Cardiac muscle cell (in vitro differentiated cells and primary cell): ENCODE data around the gene CLDN22. TPM values are rescaled to one million over a fixed set of nuclear protein-coding genes. Genes with fewer than 3 reads are reported as not detected.

Experiments used
- DNase-seq, 2 donors: peaks; one replicate each; pipeline versions ENCODE4 v3.0.0 to v3.0.0-alpha.2; 2010 to 2017; ENCODE audit warnings: low read depth in 1 of 2, low spot score in 1 of 2
- H3K27ac ChIP-seq: fragments of 200-600 bp; sonication (generic); 2 replicates; pipeline ENCODE4 v1.5.1; 2016
- H3K27me3 ChIP-seq: fragments of 200-600 bp; sonication (generic); 2 replicates; pipeline ENCODE4 v1.6.0; 2016; ENCODE audit warnings: control low read depth
- H3K36me3 ChIP-seq: fragments of 200-600 bp; sonication (generic); 2 replicates; pipeline ENCODE4 v1.5.1; 2016; ENCODE audit warnings: control low read depth
- H3K4me1 ChIP-seq: fragments of 200-600 bp; sonication (generic); 2 replicates; pipeline ENCODE4 v1.8.1; 2017; ENCODE audit warnings: low read depth, mild to moderate bottlenecking, mixed run types
- H3K4me3 ChIP-seq: fragments of 200-600 bp; sonication (generic); 2 replicates; pipeline ENCODE4 v1.5.1; 2016; ENCODE audit warnings: mild to moderate bottlenecking
- H3K9me3 ChIP-seq: fragments of 200-600 bp; sonication (generic); 2 replicates; pipeline ENCODE4 v1.5.1; 2017; ENCODE audit warnings: low read depth, mild to moderate bottlenecking, control low read depth
- CTCF ChIP-seq: IDR thresholded peaks from 2 replicates; pipeline ENCODE4 v1.5.1; 2012; ENCODE audit warnings: low read depth, mild to moderate bottlenecking, low read length
- polyA plus RNA-seq: library from polyadenylated mRNA; unstranded; fragments of >200 nt; fragmentation: Nextera tagmentation; extraction: Ambion mirVana; gene quantifications from 2 replicates; pipeline ENCODE4 v1.2.1, GENCODE V29; 2016
- total RNA-seq: library from RNA; depleted of rRNA; stranded (reverse); fragments of >200 nt; gene quantifications from 2 replicates; pipeline ENCODE4 v1.2.3, GENCODE V29; 2016

CLDN22 gene
- total and polyA plus RNA-seq, 2 experiments from 2014 or later = not detected

DNA sequence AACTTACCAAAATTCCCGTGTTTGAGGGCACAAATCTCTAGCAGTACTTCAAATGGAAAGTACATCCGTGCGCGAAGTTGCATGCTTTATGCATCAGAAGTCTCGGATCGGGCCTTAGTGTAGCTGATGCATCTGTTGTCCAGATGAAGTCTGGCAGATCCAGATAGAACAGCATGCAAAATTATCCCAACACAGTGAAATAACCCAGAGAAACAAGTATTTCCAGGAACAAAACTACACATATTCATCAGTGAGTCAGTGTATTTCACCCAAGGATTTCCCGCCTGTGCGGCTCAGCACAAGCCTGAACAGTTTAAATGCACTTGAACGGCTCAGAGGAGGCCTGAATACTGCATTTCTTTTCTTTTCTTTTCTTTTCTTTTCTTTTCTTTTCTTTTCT, 29.6 kb upstream of the CLDN22 start:
- Histone ChIP-seq H3K4me3 (no peak overlapping the region), H3K27me3 (no peaks in the 10 kb centered on the region), H3K4me1 (no peaks in the 10 kb centered on the region), H3K9me3 (no peaks in the 10 kb centered on the region), H3K27ac (no peak overlapping the region), H3K36me3 (no peaks in the 10 kb centered on the region)
- peak in 1 of 2 donors; percentile 38 for DNase-seq
- TF ChIP-seq CTCF = no peak

DNA sequence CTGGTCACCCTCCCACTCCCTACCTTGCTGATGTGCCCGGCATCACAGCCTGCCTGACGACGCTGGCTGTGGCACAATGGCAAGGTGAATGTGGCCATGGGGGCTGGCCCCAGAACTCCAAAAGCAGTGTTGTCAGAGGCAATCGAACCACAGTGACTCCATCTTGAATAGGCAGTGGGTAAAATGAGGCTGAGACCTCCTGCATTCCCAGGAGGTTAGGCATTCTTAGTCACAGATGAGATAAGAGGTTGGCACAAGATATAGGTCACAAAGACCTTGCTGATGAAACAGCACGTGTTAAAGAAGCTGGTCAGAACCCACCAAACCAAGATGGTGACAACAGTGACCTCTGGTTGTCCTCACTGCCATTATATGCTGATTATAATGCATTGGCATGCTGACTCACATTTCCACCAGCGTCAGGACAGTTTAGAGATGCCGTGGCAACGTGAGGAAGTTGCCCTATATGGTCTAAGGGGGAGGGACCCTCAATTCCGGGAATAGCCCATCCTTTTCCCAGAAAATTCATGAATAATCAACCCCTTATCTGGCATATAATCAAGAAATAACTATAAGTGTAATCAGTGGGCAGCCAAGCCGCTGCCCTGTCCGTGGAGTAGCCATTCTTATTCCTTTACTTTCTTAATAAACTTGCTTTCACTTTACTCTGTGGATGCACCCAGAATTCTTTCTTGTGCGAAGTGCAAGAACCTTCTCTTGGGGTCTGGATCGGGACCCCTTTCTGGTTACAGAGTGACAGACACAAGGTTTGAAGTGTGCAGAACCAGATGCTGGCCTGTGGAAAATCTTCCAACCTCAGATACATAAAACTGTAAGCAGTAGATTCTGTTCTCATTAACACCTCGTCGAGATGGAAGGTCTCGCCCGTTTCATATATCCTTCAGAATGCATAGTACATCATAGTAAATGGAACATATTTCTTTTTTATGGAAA, 28.9 kb upstream of the CLDN22 start:
- Histone ChIP-seq H3K27ac (no peak overlapping the region), H3K4me3 (no peak overlapping the region), H3K27me3 (no peaks in the 10 kb centered on the region), H3K9me3 (no peaks in the 10 kb centered on the region), H3K4me1 (no peaks in the 10 kb centered on the region), H3K36me3 (no peaks in the 10 kb centered on the region)
- DNase-seq = peak in 1 of 2 donors; percentile 83
- TF ChIP-seq CTCF = no peak

- H3K9me3 ChIP-seq = no peaks in the 10 kb centered on the region
- TF ChIP-seq CTCF = no peak
- no peaks in the 10 kb centered on the region for H3K4me1 ChIP-seq
- no peak overlapping the region for H3K4me3 ChIP-seq
- DNase-seq = no peak
- H3K27me3 ChIP-seq = no peaks in the 10 kb centered on the region
- no peaks in the 10 kb centered on the region for H3K36me3 ChIP-seq
- no peak overlapping the region for H3K27ac ChIP-seq
Observed at GRCh38 chr4:183348136-183348535, 28.1 kb upstream of the CLDN22 start.

DNA sequence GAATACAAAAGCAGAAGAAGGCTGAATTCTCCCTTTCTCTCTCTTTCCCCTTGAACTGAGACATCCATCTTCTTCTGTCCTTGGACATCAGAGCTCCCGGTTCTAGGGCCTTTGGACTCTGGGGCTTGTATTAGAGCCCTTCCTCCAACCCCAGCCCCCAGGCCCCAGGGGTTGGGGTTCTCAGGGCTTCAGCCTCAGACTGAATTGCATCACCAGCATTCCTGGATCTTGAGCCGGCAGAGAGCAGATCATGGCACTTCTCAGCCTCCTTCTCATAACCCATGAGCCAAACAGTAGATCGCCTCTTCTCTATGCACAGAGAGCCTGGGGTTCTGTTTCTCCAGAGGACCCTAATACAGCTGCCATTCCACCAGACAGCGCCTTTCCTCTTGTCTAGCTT, 27.5 kb upstream of the CLDN22 start:
- H3K4me1 ChIP-seq = no peaks in the 10 kb centered on the region
- H3K36me3 ChIP-seq = no peaks in the 10 kb centered on the region
- no peaks in the 10 kb centered on the region for H3K9me3 ChIP-seq
- TF ChIP-seq CTCF = no peak
- no peak overlapping the region for H3K27ac ChIP-seq
- H3K27me3 ChIP-seq = no peaks in the 10 kb centered on the region
- peak in 1 of 2 donors; percentile 51 for DNase-seq
- H3K4me3 ChIP-seq = no peak overlapping the region

GRCh38 chr4:183347146-183347545, 27.1 kb upstream of the CLDN22 start:
- no peaks in the 10 kb centered on the region for H3K9me3 ChIP-seq
- H3K4me3 ChIP-seq = no peak overlapping the region
- H3K4me1 ChIP-seq = no peaks in the 10 kb centered on the region
- DNase-seq = no peak
- TF ChIP-seq CTCF = no peak
- no peaks in the 10 kb centered on the region for H3K27me3 ChIP-seq
- no peak overlapping the region for H3K27ac ChIP-seq
- H3K36me3 ChIP-seq = no peaks in the 10 kb centered on the region
